ENCODE data around the gene HOXC13.

DNA sequence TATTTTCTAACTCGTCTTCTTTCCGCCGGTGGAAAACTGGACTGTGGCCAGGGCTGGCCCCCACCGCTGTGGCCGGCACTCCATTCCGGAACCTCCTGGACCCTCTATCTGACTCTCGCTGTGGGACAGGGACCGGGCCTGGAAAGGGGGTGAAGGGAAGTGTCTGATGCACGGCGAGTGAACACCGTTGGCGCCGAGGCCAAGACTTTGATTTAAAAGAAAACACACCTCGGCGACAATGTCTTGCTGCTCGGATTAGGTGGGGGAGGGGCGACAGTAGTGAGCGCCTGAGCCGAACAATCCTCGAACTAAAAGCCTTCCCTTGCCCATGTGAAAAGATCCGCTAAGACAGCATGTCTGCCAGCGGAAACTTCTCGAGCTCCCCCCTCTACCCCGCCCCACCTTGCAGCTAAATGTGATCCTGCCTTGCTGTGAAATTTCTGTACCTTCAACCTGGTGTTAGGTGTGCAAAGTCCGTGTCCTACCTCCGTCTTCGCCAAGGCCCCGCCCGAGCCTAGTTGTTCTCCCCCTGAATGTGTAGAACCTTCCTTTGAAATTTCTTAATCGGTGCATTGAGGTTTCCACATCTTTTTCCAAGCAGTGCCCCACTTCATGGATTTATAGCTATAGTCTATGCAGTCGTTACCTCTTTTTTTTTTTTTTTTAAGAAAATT is 37.0 kb downstream of the HOXC13 start:
- TF ChIP-seq, protein P1, sequence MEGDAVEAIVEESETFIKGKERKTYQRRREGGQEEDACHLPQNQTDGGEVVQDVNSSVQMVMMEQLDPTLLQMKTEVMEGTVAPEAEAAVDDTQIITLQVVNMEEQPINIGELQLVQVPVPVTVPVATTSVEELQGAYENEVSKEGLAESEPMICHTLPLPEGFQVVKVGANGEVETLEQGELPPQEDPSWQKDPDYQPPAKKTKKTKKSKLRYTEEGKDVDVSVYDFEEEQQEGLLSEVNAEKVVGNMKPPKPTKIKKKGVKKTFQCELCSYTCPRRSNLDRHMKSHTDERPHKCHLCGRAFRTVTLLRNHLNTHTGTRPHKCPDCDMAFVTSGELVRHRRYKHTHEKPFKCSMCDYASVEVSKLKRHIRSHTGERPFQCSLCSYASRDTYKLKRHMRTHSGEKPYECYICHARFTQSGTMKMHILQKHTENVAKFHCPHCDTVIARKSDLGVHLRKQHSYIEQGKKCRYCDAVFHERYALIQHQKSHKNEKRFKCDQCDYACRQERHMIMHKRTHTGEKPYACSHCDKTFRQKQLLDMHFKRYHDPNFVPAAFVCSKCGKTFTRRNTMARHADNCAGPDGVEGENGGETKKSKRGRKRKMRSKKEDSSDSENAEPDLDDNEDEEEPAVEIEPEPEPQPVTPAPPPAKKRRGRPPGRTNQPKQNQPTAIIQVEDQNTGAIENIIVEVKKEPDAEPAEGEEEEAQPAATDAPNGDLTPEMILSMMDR (optimal IDR thresholded peaks at IDR 0.05 in 1 of 3, IDR thresholded peaks at IDR 0.05 in 1 of 3, conservative IDR thresholded peaks at IDR 0.05 in 1 of 3; ENCODE audit: extremely low read depth in 1 of 3, insufficient read depth in 2 of 3, low read length in 3 of 3), result no peak
- TF ChIP-seq EZH2 (IDR thresholded peaks at IDR 0.05; ENCODE audit: low read length), result no peak

All from keratinocyte (primary cell).